Measurements from ENCODE around the gene IL19. TPM values are rescaled to one million over a fixed set of nuclear protein-coding genes. Genes with fewer than 3 reads are reported as not detected.

IL19 gene
- total and polyA plus RNA-seq, 2 of the 13 experiments (the other 11 are each of a cell fraction or from before 2014, with no cell fraction given), result not detected

DNA sequence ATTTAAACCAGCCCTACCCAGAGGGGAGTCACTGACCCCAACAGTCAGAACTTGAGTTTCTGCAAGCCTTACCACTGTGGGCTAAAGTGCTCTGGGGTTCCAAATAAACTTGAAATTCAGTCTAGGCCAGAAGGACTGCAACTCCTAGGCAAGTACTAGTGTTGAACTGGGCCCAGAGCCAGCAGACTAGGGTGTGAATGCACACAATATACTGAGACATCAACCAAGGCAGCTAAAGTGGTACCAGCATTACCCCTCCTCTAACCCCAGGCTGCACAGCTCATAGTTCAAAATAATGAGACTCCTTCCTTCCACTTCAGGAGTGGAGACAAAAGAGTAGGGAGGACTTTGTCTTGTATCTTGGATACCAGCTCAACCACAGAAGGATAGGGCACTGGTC, 75.9 kb downstream of the IL19 start:
- no peak for TF ChIP-seq SRSF1 (optimal IDR thresholded peaks at IDR 0.05; ENCODE audit: low read depth, low read length)
- TF ChIP-seq, protein P1, sequence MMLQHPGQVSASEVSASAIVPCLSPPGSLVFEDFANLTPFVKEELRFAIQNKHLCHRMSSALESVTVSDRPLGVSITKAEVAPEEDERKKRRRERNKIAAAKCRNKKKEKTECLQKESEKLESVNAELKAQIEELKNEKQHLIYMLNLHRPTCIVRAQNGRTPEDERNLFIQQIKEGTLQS (CRISPR knock-in tag; IDR thresholded peaks at IDR 0.05), result no peak
- in situ Hi-C loops (cut with HindIII; ENCODE audit: extremely low pct_ligation_motif_present, low pct_unique_long_range_greater_than_20kb) (no loop called here), intact Hi-C loops (cut with micrococcal nuclease; ENCODE audit: unreplicated experiment) (no loop called here)
- CTCF ChIA-PET (ENCODE audit: low intra/inter-chr PET ratio, low total read pairs), result no interaction called here
- no peak overlapping the region for H3K27ac ChIP-seq (ENCODE audit: extremely low read length, insufficient read depth, low read length)
- POLR2A ChIA-PET, result no interaction called here
- H3K79me2 ChIP-seq (ENCODE audit: insufficient read depth, low read length), result no peaks in the 10 kb centered on the region
- BruUV-seq (replicated peaks), result no TSS peak
- no peaks in the 10 kb centered on the region for H3K36me3 ChIP-seq (replicated peaks in 1 of 2; ENCODE audit: control insufficient read depth in 1 of 2, insufficient read depth in 2 of 2, low read length in 2 of 2)
- H2AFZ ChIP-seq (ENCODE audit: low read length), result no peak overlapping the region
- DNase-seq (ENCODE audit: low spot score), result no peak
- no peak for FAIRE-seq
- H3K4me2 ChIP-seq (ENCODE audit: low read depth, low read length), result no peak overlapping the region
- no peaks in the 10 kb centered on the region for H3K4me1 ChIP-seq (ENCODE audit: insufficient read depth, low read length)
- no peak for ATAC-seq
- H4K20me1 ChIP-seq (ENCODE audit: insufficient read depth, low read length), result no peaks in the 10 kb centered on the region
- H3K4me3 ChIP-seq (replicated peaks in 1 of 3; ENCODE audit: insufficient read depth in 1 of 3, low read depth in 2 of 3, low read length in 3 of 3), result no peak overlapping the region
- H3K9me3 ChIP-seq (ENCODE audit: low read length), result no peaks in the 10 kb centered on the region
- H3K27me3 ChIP-seq (ENCODE audit: control insufficient read depth in 1 of 2, insufficient read depth in 2 of 2, low read length in 2 of 2), result peaks cover 2 to 10% of the 10 kb centered on the region in 2 experiments; a peak in 3 of 5 replicates
- H3K9ac ChIP-seq (ENCODE audit: insufficient read depth, low read depth, low read length), result no peak overlapping the region

- intact Hi-C loops (cut with micrococcal nuclease; ENCODE audit: unreplicated experiment) (no loop called here), in situ Hi-C loops (cut with HindIII; ENCODE audit: extremely low pct_ligation_motif_present, low pct_unique_long_range_greater_than_20kb) (no loop called here)
- no peaks in the 10 kb centered on the region for H4K20me1 ChIP-seq (ENCODE audit: insufficient read depth, low read length)
- POLR2A ChIA-PET, result no interaction called here
- no peak overlapping the region for H3K9ac ChIP-seq (ENCODE audit: insufficient read depth, low read depth, low read length)
- no peaks in the 10 kb centered on the region for H3K4me1 ChIP-seq (ENCODE audit: insufficient read depth, low read length)
- 32% methylated on average over 3 of the region's 3 CpGs for WGBS (ENCODE audit: low lambda C conversion rate)
- no peaks in the 10 kb centered on the region for H3K36me3 ChIP-seq (replicated peaks in 1 of 2; ENCODE audit: control insufficient read depth in 1 of 2, insufficient read depth in 2 of 2, low read length in 2 of 2)
- TF ChIP-seq PTBP1 (IDR thresholded peaks at IDR 0.05; ENCODE audit: low read depth, low read length, poor library complexity, severe bottlenecking), result no peak
- TF ChIP-seq NFRKB (IDR thresholded peaks at IDR 0.05), result no peak
- no peak for TF ChIP-seq CCDC6 (CRISPR knock-in tag; IDR thresholded peaks at IDR 0.05)
- TF ChIP-seq POLR2A (IDR thresholded peaks at IDR 0.05; ENCODE audit: insufficient read depth in 1 of 2, low read depth in 2 of 2, low read length in 2 of 2), result no peak
- no peak for TF ChIP-seq ARNTL (CRISPR knock-in tag; IDR thresholded peaks at IDR 0.05)
- no peak for TF ChIP-seq MEIS2 (CRISPR knock-in tag; IDR thresholded peaks at IDR 0.05)
- TF ChIP-seq SKIL (CRISPR knock-in tag; IDR thresholded peaks at IDR 0.05; ENCODE audit: borderline replicate concordance), result no peak
- no peak for TF ChIP-seq GATA4 (IDR thresholded peaks at IDR 0.05; ENCODE audit: borderline replicate concordance, low read depth)
- no peak for TF ChIP-seq ZNF709 (CRISPR knock-in tag; IDR thresholded peaks at IDR 0.05)
- TF ChIP-seq NFYB (CRISPR knock-in tag; IDR thresholded peaks at IDR 0.05), result no peak
- TF ChIP-seq MYC (CRISPR knock-in tag; IDR thresholded peaks at IDR 0.05; ENCODE audit: borderline replicate concordance), result no peak
- no peak for TF ChIP-seq TMF1 (CRISPR knock-in tag; IDR thresholded peaks at IDR 0.05; ENCODE audit: low read depth)
- TF ChIP-seq TAF15 (IDR thresholded peaks at IDR 0.05; ENCODE audit: low read depth, low read length, poor library complexity, severe bottlenecking), result no peak
- no peak for ATAC-seq
- no peaks in the 10 kb centered on the region for H3K79me2 ChIP-seq (ENCODE audit: insufficient read depth, low read length)
- H3K27ac ChIP-seq (ENCODE audit: extremely low read length, insufficient read depth, low read length), result no peak overlapping the region
- no peak for DNase-seq (ENCODE audit: low spot score)
- peaks cover 2 to 10% of the 10 kb centered on the region in 2 experiments; a peak in 3 of 5 replicates for H3K27me3 ChIP-seq (ENCODE audit: control insufficient read depth in 1 of 2, insufficient read depth in 2 of 2, low read length in 2 of 2)
- FAIRE-seq, result no peak
- no peaks in the 10 kb centered on the region; the same call in 1 of the 2 replicates for H3K9me3 ChIP-seq (ENCODE audit: low read length)
- no TSS peak for BruUV-seq (replicated peaks)
- no peak overlapping the region for H3K4me2 ChIP-seq (ENCODE audit: low read depth, low read length)
- CTCF ChIA-PET (ENCODE audit: low intra/inter-chr PET ratio, low total read pairs), result no interaction called here
- H2AFZ ChIP-seq (ENCODE audit: low read length), result no peak overlapping the region
- H3K4me3 ChIP-seq (replicated peaks in 1 of 3; ENCODE audit: insufficient read depth in 1 of 3, low read depth in 2 of 3, low read length in 3 of 3), result no peak overlapping the region
These were observed 76.8 kb downstream of the IL19 start for GRCh38 chr1:206847337-206847834.
